ENCODE data around the gene SPINT4.
"Not testable (repeated sequence)": the region's sequence is repeated elsewhere in the genome, so short reads cannot be mapped to it uniquely, and the experiment has no call there.

Gene SPINT4

GRCh38 chr20:45704969-45705637 is 17.0 kb upstream of the SPINT4 start, which contains the start of gene WFDC10B:
WFDC10B (minus strand) TSS chr20:45705019; CDS start chr20:45685992, 19,027 bp downstream.
- CTCF ChIA-PET = no interaction called here
- no peak for DNase-seq (ENCODE audit: extremely low spot score)
- TF ChIP-seq LEF1 (IDR thresholded peaks at IDR 0.05; ENCODE audit: borderline replicate concordance) (no peak), L3MBTL2 (conservative IDR thresholded peaks at IDR 0.05) (no peak), ELF4 (IDR thresholded peaks at IDR 0.05) (no peak), FOXA1 (IDR thresholded peaks at IDR 0.05) (no peak), FOXM1 (IDR thresholded peaks at IDR 0.05; ENCODE audit: borderline replicate concordance) (no peak), NFRKB (IDR thresholded peaks at IDR 0.05) (no peak), BHLHE40 (IDR thresholded peaks at IDR 0.05; ENCODE audit: borderline replicate concordance) (no peak), CTBP1 (IDR thresholded peaks at IDR 0.05; ENCODE audit: borderline replicate concordance) (no peak), TARDBP (IDR thresholded peaks at IDR 0.05) (no peak), ZNF384 (IDR thresholded peaks at IDR 0.05) (no peak), SP1 (IDR thresholded peaks at IDR 0.05) (no peak)
- TF ChIP-seq, protein P1, sequence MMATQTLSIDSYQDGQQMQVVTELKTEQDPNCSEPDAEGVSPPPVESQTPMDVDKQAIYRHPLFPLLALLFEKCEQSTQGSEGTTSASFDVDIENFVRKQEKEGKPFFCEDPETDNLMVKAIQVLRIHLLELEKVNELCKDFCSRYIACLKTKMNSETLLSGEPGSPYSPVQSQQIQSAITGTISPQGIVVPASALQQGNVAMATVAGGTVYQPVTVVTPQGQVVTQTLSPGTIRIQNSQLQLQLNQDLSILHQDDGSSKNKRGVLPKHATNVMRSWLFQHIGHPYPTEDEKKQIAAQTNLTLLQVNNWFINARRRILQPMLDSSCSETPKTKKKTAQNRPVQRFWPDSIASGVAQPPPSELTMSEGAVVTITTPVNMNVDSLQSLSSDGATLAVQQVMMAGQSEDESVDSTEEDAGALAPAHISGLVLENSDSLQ (IDR thresholded peaks at IDR 0.05) = no peak
- POLR2A ChIA-PET = no interaction called here

DNA sequence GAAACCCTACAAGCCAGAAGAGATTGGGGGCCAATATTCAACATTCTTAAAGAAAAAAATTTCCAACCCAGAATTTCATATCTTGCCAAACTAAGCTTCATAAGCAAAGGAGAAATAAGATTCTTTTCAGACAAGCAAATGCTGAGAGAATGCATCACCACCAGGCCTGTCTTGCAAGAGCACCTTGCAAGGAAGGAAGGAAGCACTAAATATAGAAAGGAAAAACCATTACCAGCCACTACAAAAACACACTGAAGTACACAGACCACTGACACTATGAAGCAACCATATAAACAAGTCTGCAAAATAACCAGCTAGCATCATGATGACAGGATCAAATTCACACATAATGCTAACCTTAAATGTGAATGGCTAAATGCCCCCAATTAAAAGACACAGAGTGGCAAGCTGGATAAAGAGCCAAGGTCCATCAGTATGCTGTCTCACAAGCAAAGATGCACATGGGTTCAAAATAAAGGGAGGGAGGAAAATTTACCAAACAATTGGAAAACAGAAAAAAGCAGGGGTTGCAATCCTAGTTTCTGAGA is 5.9 kb upstream of the SPINT4 start:
- POLR2A ChIA-PET; CTCF ChIA-PET; DNase-seq (ENCODE audit: extremely low spot score): not testable (repeated sequence)

GRCh38 chr20:45725134-45725533 is 3.0 kb downstream of the SPINT4 start:
- POLR2A ChIA-PET = no interaction called here
- TF ChIP-seq FOXM1 (IDR thresholded peaks at IDR 0.05; ENCODE audit: borderline replicate concordance) = no peak
- CTCF ChIA-PET = no interaction called here
- DNase-seq (ENCODE audit: extremely low spot score) = no peak

DNA sequence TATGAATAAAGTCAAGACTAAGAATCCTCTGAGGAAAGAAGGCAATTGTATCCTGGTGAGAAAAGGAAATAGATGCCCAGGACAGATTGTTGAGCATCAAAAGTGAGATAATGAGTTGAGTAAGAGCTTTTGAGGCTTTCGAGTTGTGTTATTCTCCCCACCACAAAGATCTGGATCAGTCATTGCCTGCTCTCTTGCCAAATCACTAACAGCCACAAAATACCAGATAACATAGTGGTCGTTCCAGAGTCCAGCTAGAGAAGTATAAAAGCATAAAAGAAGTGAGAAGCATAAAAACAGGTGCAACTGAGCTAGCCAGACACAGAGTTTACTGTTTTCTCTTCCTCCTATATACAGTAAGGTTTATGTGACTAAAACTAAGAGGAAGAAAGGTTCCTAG is 4.9 kb downstream of the SPINT4 start:
- CTCF ChIA-PET = no interaction called here
- no peak for DNase-seq (ENCODE audit: extremely low spot score)
- POLR2A ChIA-PET = no interaction called here
- TF ChIP-seq L3MBTL2 (conservative IDR thresholded peaks at IDR 0.05) = no peak
- TF ChIP-seq LEF1 (IDR thresholded peaks at IDR 0.05; ENCODE audit: borderline replicate concordance) = no peak

DNA sequence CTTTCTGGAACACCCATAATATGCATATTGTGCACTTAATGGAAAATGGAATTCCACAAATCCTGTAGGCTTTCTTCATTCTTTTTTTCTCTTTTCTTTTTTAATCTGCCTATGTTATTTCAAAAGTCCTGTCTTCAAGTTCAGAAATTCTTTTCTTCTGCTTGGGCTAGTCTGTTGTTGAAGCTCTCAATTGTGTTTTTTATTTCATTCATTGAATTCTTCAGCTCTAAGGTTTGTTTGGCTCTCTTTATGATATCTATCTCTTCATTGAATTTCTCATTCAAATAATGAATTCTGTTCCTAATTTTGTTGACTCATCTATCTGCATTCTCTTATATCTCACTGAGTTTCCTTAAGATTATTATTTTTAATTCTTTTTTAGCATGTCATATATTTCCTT is 10.1 kb downstream of the SPINT4 start:
- ChIA-PET POLR2A (no interaction called here), CTCF (no interaction called here)
- no peak for DNase-seq (ENCODE audit: extremely low spot score)
- no peak for TF ChIP-seq BHLHE40 (IDR thresholded peaks at IDR 0.05; ENCODE audit: borderline replicate concordance)
- TF ChIP-seq ZNF384 (IDR thresholded peaks at IDR 0.05) = no peak
- TF ChIP-seq ARNT (IDR thresholded peaks at IDR 0.05) = no peak
- no peak for TF ChIP-seq FOXA1 (IDR thresholded peaks at IDR 0.05)
- no peak for TF ChIP-seq FOXK2 (IDR thresholded peaks at IDR 0.05)
- TF ChIP-seq SUZ12 (IDR thresholded peaks at IDR 0.05) = no peak
- TF ChIP-seq LEF1 (IDR thresholded peaks at IDR 0.05; ENCODE audit: borderline replicate concordance) = no peak
- no peak for TF ChIP-seq NFRKB (IDR thresholded peaks at IDR 0.05)
- TF ChIP-seq ELF4 (IDR thresholded peaks at IDR 0.05) = no peak
- no peak for TF ChIP-seq SP1 (IDR thresholded peaks at IDR 0.05)
- no peak for TF ChIP-seq HDGF (IDR thresholded peaks at IDR 0.05; ENCODE audit: borderline replicate concordance)
- TF ChIP-seq CTBP1 (IDR thresholded peaks at IDR 0.05; ENCODE audit: borderline replicate concordance) = no peak
- TF ChIP-seq L3MBTL2 (conservative IDR thresholded peaks at IDR 0.05) = no peak
- no peak for TF ChIP-seq FOXM1 (IDR thresholded peaks at IDR 0.05; ENCODE audit: borderline replicate concordance)
- TF ChIP-seq, protein P1 (IDR thresholded peaks at IDR 0.05) = no peak
- no peak for TF ChIP-seq TARDBP (IDR thresholded peaks at IDR 0.05)

DNA sequence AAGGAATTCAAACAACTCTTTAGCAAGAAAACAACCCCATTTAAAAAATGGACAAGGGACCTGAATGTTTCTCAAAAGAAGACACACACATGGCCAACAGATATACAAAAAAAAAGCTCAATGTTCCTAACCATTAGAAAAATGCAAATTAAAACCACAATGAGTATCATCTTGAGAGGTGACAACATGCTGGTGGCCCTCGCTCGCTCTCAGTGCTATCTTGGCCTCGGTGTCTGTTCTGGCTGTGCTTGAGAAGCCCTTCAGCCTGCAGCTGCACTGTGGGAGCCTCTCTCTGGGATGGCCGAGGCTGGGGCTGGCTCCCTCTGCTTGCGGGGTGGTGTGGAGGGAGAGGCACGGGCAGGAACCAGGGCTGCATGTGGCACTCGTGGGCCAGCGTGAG is 13.4 kb downstream of the SPINT4 start:
- no peak for DNase-seq (ENCODE audit: extremely low spot score)
- CTCF ChIA-PET = no interaction called here
- POLR2A ChIA-PET = no interaction called here
- TF ChIP-seq, protein P1 (IDR thresholded peaks at IDR 0.05) = no peak
- TF ChIP-seq CTBP1 (IDR thresholded peaks at IDR 0.05; ENCODE audit: borderline replicate concordance) (no peak), SUZ12 (IDR thresholded peaks at IDR 0.05) (no peak), ARNT (IDR thresholded peaks at IDR 0.05) (no peak), HDGF (IDR thresholded peaks at IDR 0.05; ENCODE audit: borderline replicate concordance) (no peak), FOXA1 (IDR thresholded peaks at IDR 0.05) (no peak), L3MBTL2 (conservative IDR thresholded peaks at IDR 0.05) (no peak), LEF1 (IDR thresholded peaks at IDR 0.05; ENCODE audit: borderline replicate concordance) (no peak), FOXK2 (IDR thresholded peaks at IDR 0.05) (no peak), NFRKB (IDR thresholded peaks at IDR 0.05) (no peak), ELF4 (IDR thresholded peaks at IDR 0.05) (no peak), SP1 (IDR thresholded peaks at IDR 0.05) (no peak), BHLHE40 (IDR thresholded peaks at IDR 0.05; ENCODE audit: borderline replicate concordance) (no peak), TARDBP (IDR thresholded peaks at IDR 0.05) (no peak), ZNF384 (IDR thresholded peaks at IDR 0.05) (no peak), FOXM1 (IDR thresholded peaks at IDR 0.05; ENCODE audit: borderline replicate concordance) (no peak)

DNA sequence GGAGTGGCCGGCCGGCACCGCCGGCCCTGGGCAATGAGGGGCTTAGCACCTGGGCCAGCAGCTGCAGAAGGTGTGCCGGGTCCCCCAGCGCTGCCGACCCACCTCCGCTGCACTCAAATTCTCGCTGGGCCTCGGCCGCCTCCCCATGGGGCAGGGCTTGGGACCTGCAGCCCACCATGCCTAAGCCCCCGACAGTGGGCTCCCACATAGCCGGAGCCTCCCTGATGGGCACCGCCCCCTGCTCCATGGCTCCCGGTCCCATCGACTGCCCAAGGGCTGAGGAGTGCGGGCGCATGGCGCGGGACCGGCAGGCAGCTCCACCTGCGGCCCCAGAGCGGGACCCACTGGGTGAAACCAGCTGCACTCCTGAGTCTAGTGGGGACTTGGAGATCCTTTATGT is 13.8 kb downstream of the SPINT4 start:
- CTCF ChIA-PET = no interaction called here
- POLR2A ChIA-PET = no interaction called here
- no peak for DNase-seq (ENCODE audit: extremely low spot score)
- TF ChIP-seq HDGF (IDR thresholded peaks at IDR 0.05; ENCODE audit: borderline replicate concordance) (no peak), SUZ12 (IDR thresholded peaks at IDR 0.05) (no peak), ZNF384 (IDR thresholded peaks at IDR 0.05) (no peak), L3MBTL2 (conservative IDR thresholded peaks at IDR 0.05) (no peak), FOXK2 (IDR thresholded peaks at IDR 0.05) (no peak), LEF1 (IDR thresholded peaks at IDR 0.05; ENCODE audit: borderline replicate concordance) (no peak), NFRKB (IDR thresholded peaks at IDR 0.05) (no peak), CTBP1 (IDR thresholded peaks at IDR 0.05; ENCODE audit: borderline replicate concordance) (no peak)
- TF ChIP-seq, protein P1 (IDR thresholded peaks at IDR 0.05) = no peak
